HepG2 (cell line): ENCODE results near the gene MYLK. TPM values are rescaled to one million over a fixed set of nuclear protein-coding genes. Genes with fewer than 3 reads are reported as not detected.

Experiments used
- BRD4 ChIP-seq: sonication (generic); formaldehyde crosslinking; IDR thresholded peaks from 2 replicates; pipeline ENCODE4 v1.4.0; 2020; ENCODE audit warnings: missing genetic modification reagents
- FUBP1 ChIP-seq: sonication (generic); formaldehyde crosslinking; IDR thresholded peaks from 2 replicates; pipeline ENCODE4 v1.5.1; 2020; ENCODE audit warnings: missing genetic modification reagents, mild to moderate bottlenecking, borderline replicate concordance
- GFI1 ChIP-seq: sonication (generic); formaldehyde crosslinking; IDR thresholded peaks from 2 replicates; pipeline ENCODE4 v1.5.0; 2020; ENCODE audit warnings: missing genetic modification reagents, mild to moderate bottlenecking, borderline replicate concordance
- MXD4 ChIP-seq: IDR thresholded peaks from 2 replicates; pipeline ENCODE4 v1.6.1; 2016; ENCODE audit warnings: mild to moderate bottlenecking, missing biosample characterization, missing genetic modification reagents
- SALL2 ChIP-seq: sonication (generic); formaldehyde crosslinking; IDR thresholded peaks from 2 replicates; pipeline ENCODE4 v1.8.1; 2023; ENCODE audit warnings: mild to moderate bottlenecking, missing genetic modification reagents, inconsistent platforms
- TCF12 ChIP-seq, 2 experiments: fragments of 450-650 bp in 1 of 2; sonication (generic) in 1 of 2; formaldehyde crosslinking in 1 of 2; IDR thresholded peaks; 2 replicates each; pipeline versions ENCODE4 v1.6.1 to v1.8.0; 2017 to 2022; ENCODE audit warnings: antibody characterized with exemption in 1 of 2, mild to moderate bottlenecking in 1 of 2, missing genetic modification reagents in 1 of 2, moderate library complexity in 1 of 2
- ZNF142 ChIP-seq: sonication (generic); formaldehyde crosslinking; IDR thresholded peaks from 2 replicates; pipeline ENCODE4 v1.4.0; 2020; ENCODE audit warnings: missing genetic modification reagents
- polyA plus RNA-seq, 8 experiments: library from polyadenylated mRNA; depleted of rRNA in 3 of 8; stranded (reverse) in 7 of 8; unstranded in 1 of 8; fragments of >200 nt; fragmentation: Illumina TruSeq in 4 of 8; extraction: Trizol in 4 of 8; gene quantifications; 2 replicates each; pipeline versions ENCODE4 v1.2.1 to v1.2.3, GENCODE V29; 2011 to 2016; ENCODE audit warnings: low read depth in 4 of 8, missing spikeins in 1 of 8, mixed read lengths in 1 of 8; ENCODE audit not compliant: insufficient read depth in 1 of 8
- total RNA-seq, 5 experiments: library from RNA; depleted of rRNA; stranded (reverse); fragments of >200 nt; fragmentation: Illumina TruSeq; extraction: Trizol; gene quantifications; 2 replicates each; pipeline ENCODE4 v1.2.3, GENCODE V29; 2016; ENCODE audit warnings: low read depth in 1 of 5

The MYLK gene
- total and polyA plus RNA-seq, 2 of the 13 experiments (the other 11 are each of a cell fraction or from before 2014, with no cell fraction given): 10.6 to 34.9 TPM

- TF ChIP-seq ZNF142 (CRISPR knock-in tag) (no peak), FUBP1 (CRISPR knock-in tag) (no peak), MXD4 (CRISPR knock-in tag) (no peak), GFI1 (no peak), SALL2 (CRISPR knock-in tag) (no peak), TCF12 (IDR thresholded peaks at IDR 0.05) (no peak), TCF12 (CRISPR knock-in tag; IDR thresholded peaks at IDR 0.05) (no peak), BRD4 (no peak)
Observed at GRCh38 chr3:123682302-123682701, 201.8 kb downstream of the MYLK start (continued).
